ENCODE measurements around the gene TFPT. TPM values are rescaled to one million over a fixed set of nuclear protein-coding genes. Genes with fewer than 3 reads are reported as not detected.

The TFPT gene
- total RNA-seq, 2 experiments from 2014 or later, result 50.9 to 51.4 TPM

Other genes with a start within 250 kb of the TFPT start
- 10 to 100 TPM; 92.9 to 98.1 TPM for gene MYADM, start 247.8 kb downstream of the TFPT start, total RNA-seq
- gene PRKCG, start 233.5 kb downstream of the TFPT start, total RNA-seq, result not detected
- not detected for gene CACNG7, start 206.4 kb downstream of the TFPT start, total RNA-seq
- gene CACNG8, start 152.7 kb downstream of the TFPT start, total RNA-seq, result not detected
- not detected for gene CACNG6, start 124.0 kb downstream of the TFPT start, total RNA-seq
- gene VSTM1, start 51.8 kb downstream of the TFPT start, total RNA-seq, result not detected
- gene TARM1, start 34.3 kb downstream of the TFPT start, total RNA-seq, result not detected
- gene OSCAR, start 14.9 kb downstream of the TFPT start, total RNA-seq, result under 1 TPM; 0.34 to 0.42 TPM
- 100 to 1,000 TPM; 138 to 152 TPM for gene NDUFA3, start 12.8 kb downstream of the TFPT start, total RNA-seq
- gene PRPF31, start 97 bp upstream of the TFPT start, total RNA-seq, result 10 to 100 TPM; 77.5 to 82.8 TPM
- gene CNOT3, start 22.1 kb upstream of the TFPT start, total RNA-seq, result 10 to 100 TPM; 55.1 to 58.4 TPM
- gene LENG1, start 44.1 kb upstream of the TFPT start, total RNA-seq, result 1 to 10 TPM; 6.6 to 7.5 TPM
- gene TMC4, start 57.5 kb upstream of the TFPT start, total RNA-seq, result under 1 TPM; 0.55 to 0.76 TPM
- gene MBOAT7, start 73.9 kb upstream of the TFPT start, total RNA-seq, result 10 to 100 TPM; 56.9 to 58.8 TPM
- gene TSEN34, start 75.7 kb upstream of the TFPT start, total RNA-seq, result 10 to 100 TPM; 11.2 to 11.9 TPM
- 1,000 to 10,000 TPM; 1,244 to 1,253 TPM for gene RPS9, start 85.2 kb upstream of the TFPT start, total RNA-seq
- gene LILRB3, start 107.3 kb upstream of the TFPT start, total RNA-seq, result 1 to 10 TPM; 1.1 to 1.5 TPM
- gene LILRA6, start 127.1 kb upstream of the TFPT start, total RNA-seq, result under 1 TPM in 1 of 2 experiments, not detected in 1; 0.18 TPM
- not detected for gene LILRB5, start 141.6 kb upstream of the TFPT start, total RNA-seq
- not detected for gene LILRB2, start 165.5 kb upstream of the TFPT start, total RNA-seq
- not detected for gene LILRA5, start 197.5 kb upstream of the TFPT start, total RNA-seq
- not detected for gene LILRA4, start 223.5 kb upstream of the TFPT start, total RNA-seq
- 10 to 100 TPM; 92.8 to 97.6 TPM for gene LAIR1, start 249.3 kb upstream of the TFPT start, total RNA-seq

All from activated CD8-positive, alpha-beta T cell treated with anti-CD3 and anti-CD28 coated beads, Interleukin-2, amount 10 ng/mL, durations not matched to agents 7 days and 5 days (primary cell).